DMS79 (cell line): ENCODE measurements around the gene JMJD4.
"Not testable (repeated sequence)": the region's sequence is repeated elsewhere in the genome, so short reads cannot be mapped to it uniquely, and the experiment has no call there.

Source experiments
- DNase-seq: peaks from one replicate; lab custom pipeline; 2025; lab: John Stamatoyannopoulos, UW

Gene JMJD4

GRCh38 chr1:227731696-227732585, 3.2 kb downstream of the JMJD4 start:
- DNase-seq, result no peak

- DNase-seq, result no peak
Measured at GRCh38 chr1:227731241-227731677, 3.8 kb downstream of the JMJD4 start.

- no peak for DNase-seq
Measured at GRCh38 chr1:227730630-227731151, 4.4 kb downstream of the JMJD4 start.

GRCh38 chr1:227729881-227730629, 5.0 kb downstream of the JMJD4 start:
- DNase-seq, result no peak

GRCh38 chr1:227729144-227729880, 5.8 kb downstream of the JMJD4 start:
- DNase-seq, result no peak

- no peak for DNase-seq
Measured at GRCh38 chr1:227728892-227729143, 6.3 kb downstream of the JMJD4 start.

- peak; percentile 77 for DNase-seq
Measured at GRCh38 chr1:227728059-227728891, 6.8 kb downstream of the JMJD4 start.

GRCh38 chr1:227726924-227727599, 8.0 kb downstream of the JMJD4 start:
- no peak for DNase-seq

- no peak for DNase-seq
Measured at GRCh38 chr1:227726318-227726717, 8.8 kb downstream of the JMJD4 start.

GRCh38 chr1:227725046-227725445, 10.1 kb downstream of the JMJD4 start:
- DNase-seq, result no peak

- no peak for DNase-seq
Measured at GRCh38 chr1:227723474-227723873, 11.6 kb downstream of the JMJD4 start.

- no peak for DNase-seq
Measured at GRCh38 chr1:227718932-227719331, 16.2 kb downstream of the JMJD4 start.

- DNase-seq, result no peak
Measured at GRCh38 chr1:227712648-227713047, 22.5 kb downstream of the JMJD4 start.

GRCh38 chr1:227710474-227710873, 24.6 kb downstream of the JMJD4 start:
- DNase-seq, result not testable (repeated sequence)

- DNase-seq, result no peak
Measured at GRCh38 chr1:227709451-227709850, 25.7 kb downstream of the JMJD4 start.

- no peak for DNase-seq
Measured at GRCh38 chr1:227707846-227708245, 27.3 kb downstream of the JMJD4 start.

- not testable (repeated sequence) for DNase-seq
Measured at GRCh38 chr1:227701631-227702030, 33.5 kb downstream of the JMJD4 start.

GRCh38 chr1:227697321-227697864, 37.7 kb downstream of the JMJD4 start:
- no peak for DNase-seq

- no peak for DNase-seq
Measured at GRCh38 chr1:227685807-227686206, 49.3 kb downstream of the JMJD4 start.
